Endothelial cell of umbilical vein (primary cell): ENCODE data around the gene PDE1C. TPM values are rescaled to one million over a fixed set of nuclear protein-coding genes. Genes with fewer than 3 reads are reported as not detected.

Experiments used
- BruUV-seq: library from RNA; stranded (reverse); fragments of 400-500 nt; replicated peaks from 2 replicates; lab custom pipeline; 2021; lab: Mats Ljungman, UMichigan
- CTCF ChIA-PET: fragments of 300-600, 350-600 bp; sonication (Branson Sonifier 250); formaldehyde crosslinking; loops from one replicate; lab custom pipeline; 2021; ENCODE audit warnings: antibody characterized with exemption, inconsistent platforms; lab: Charles Lee
- POLR2A ChIA-PET: fragments of 300-600, 350-600 bp; sonication (Branson Sonifier 250); formaldehyde crosslinking; loops from one replicate; lab custom pipeline; 2021; ENCODE audit warnings: antibody characterized with exemption, inconsistent platforms; lab: Charles Lee
- DNase-seq: peaks from one replicate; pipeline ENCODE4 v3.0.0-alpha.2; 2011; ENCODE audit warnings: low read depth, low spot score
- FAIRE-seq: peaks from 2 replicates; lab custom pipeline; 2011; peaks lifted over from hg19 to GRCh38; lab: Jason Lieb, UNC
- H2AFZ ChIP-seq: 2 replicates; pipeline ENCODE4 v1.6.0; 2012; ENCODE audit warnings: low read depth, low read length, control low read depth, inconsistent platforms
- H3K27ac ChIP-seq: 2 replicates; pipeline ENCODE4 v1.5.1; 2011; ENCODE audit warnings: low read depth, mild to moderate bottlenecking, control low read depth, low read length, moderate library complexity; ENCODE audit not compliant: insufficient read depth
- H3K27me3 ChIP-seq, 2 experiments: 2 replicates each; pipeline versions ENCODE4 v1.6.0 to v1.6.1; 2011; ENCODE audit warnings: low read length in 2 of 2, mixed read lengths in 1 of 2; ENCODE audit not compliant: control insufficient read depth in 2 of 2, insufficient read depth in 2 of 2
- H3K36me3 ChIP-seq, 2 experiments: 2 replicates in 1 of 2; 3 replicates in 1 of 2; pipeline ENCODE4 v1.5.1; 2011; ENCODE audit warnings: low read length in 2 of 2, mild to moderate bottlenecking in 1 of 2, moderate library complexity in 1 of 2; ENCODE audit not compliant: control insufficient read depth in 2 of 2, insufficient read depth in 2 of 2; ENCODE audit errors: extremely low read depth in 1 of 2
- H3K4me1 ChIP-seq: 3 replicates; pipeline ENCODE4 v1.5.1; 2011; ENCODE audit warnings: mild to moderate bottlenecking, low read length; ENCODE audit not compliant: control insufficient read depth, insufficient read depth; ENCODE audit errors: extremely low read depth
- H3K4me2 ChIP-seq: 2 replicates; pipeline ENCODE4 v1.6.1; 2011; ENCODE audit warnings: low read length, control low read depth, mixed read lengths; ENCODE audit not compliant: insufficient read depth
- H3K4me3 ChIP-seq, 3 experiments: fragments of 200-600 bp in 1 of 3; sonication (generic), shearing (Covaris generic) in 1 of 3; replicated peaks in 1 of 3; 2 replicates each; pipeline ENCODE4 v1.5.1; 2011 to 2016; ENCODE audit warnings: control low read depth in 3 of 3, low read length in 3 of 3, mild to moderate bottlenecking in 2 of 3, inconsistent platforms in 1 of 3, low read depth in 1 of 3, moderate library complexity in 1 of 3; ENCODE audit not compliant: insufficient read depth in 1 of 3
- H3K79me2 ChIP-seq: 2 replicates; pipeline ENCODE4 v1.6.0; 2012; ENCODE audit warnings: low read length, inconsistent platforms; ENCODE audit not compliant: control insufficient read depth, insufficient read depth
- H3K9ac ChIP-seq: replicated peaks from 2 replicates; pipeline ENCODE3; 2011; ENCODE audit warnings: low read length, control low read depth; ENCODE audit not compliant: insufficient read depth; ENCODE audit errors: extremely low read depth
- H3K9me1 ChIP-seq: replicated peaks from 3 replicates; pipeline ENCODE4 v1.6.0; 2011; ENCODE audit warnings: mild to moderate bottlenecking, low read length; ENCODE audit not compliant: control insufficient read depth, insufficient read depth; ENCODE audit errors: extremely low read depth
- H3K9me3 ChIP-seq: replicated peaks from 2 replicates; pipeline ENCODE4 v1.5.1; 2012; ENCODE audit warnings: low read length, inconsistent platforms; ENCODE audit not compliant: control insufficient read depth, insufficient read depth
- H4K20me1 ChIP-seq: replicated peaks from 2 replicates; pipeline ENCODE3; 2011; ENCODE audit warnings: mild to moderate bottlenecking, low read length; ENCODE audit not compliant: control insufficient read depth, insufficient read depth; ENCODE audit errors: extremely low read depth
- CTCF ChIP-seq, 2 donors: IDR thresholded peaks; 1 replicate in 1 of 2; 2 replicates in 1 of 2; pipeline ENCODE4 v1.5.1; 2011; ENCODE audit warnings: low read length in 2 of 2, mild to moderate bottlenecking in 2 of 2, moderate library complexity in 2 of 2, control low read depth in 1 of 2, inconsistent platforms in 1 of 2, low read depth in 1 of 2; ENCODE audit not compliant: insufficient read depth in 1 of 2; ENCODE audit errors: extremely low read depth in 1 of 2
- FOS ChIP-seq: IDR thresholded peaks from 2 replicates; pipeline ENCODE4 v1.6.1; 2011; ENCODE audit warnings: mild to moderate bottlenecking, low read length, moderate library complexity, borderline replicate concordance; ENCODE audit not compliant: insufficient read depth
- MYC ChIP-seq: IDR thresholded peaks from one replicate; pipeline ENCODE4 v1.6.1; 2011; ENCODE audit warnings: mild to moderate bottlenecking, low read depth, low read length
- POLR2A ChIP-seq: IDR thresholded peaks from 2 replicates; pipeline ENCODE4 v1.6.1; 2012; ENCODE audit warnings: low read depth, mild to moderate bottlenecking, control low read depth, low read length
- POLR2AphosphoS5 ChIP-seq: IDR thresholded peaks from 2 replicates; pipeline ENCODE4 v1.6.1; 2012; ENCODE audit warnings: low read depth, mild to moderate bottlenecking, control low read depth, low read length, moderate library complexity; ENCODE audit not compliant: insufficient read depth
- dilution Hi-C: fragments of 300-500 bp; cut with MboI; formaldehyde crosslinking; loops from one replicate; pipeline ENCODE4 v1.15.0; 2019; ENCODE audit warnings: low sequenced_read_pairs; ENCODE audit not compliant: extremely low pct_ligation_motif_present
- intact Hi-C: fragments of 100-400 bp; cut with micrococcal nuclease; formaldehyde crosslinking; loops from one replicate; pipeline ENCODE4 v1.10.0; 2022
- polyA plus RNA-seq, 4 experiments: library from polyadenylated mRNA; depleted of rRNA in 3 of 4; stranded (reverse) in 3 of 4; unstranded in 1 of 4; fragments of >200 nt; gene quantifications; 2 replicates each; pipeline versions ENCODE4 v1.2.1 to v1.2.3, GENCODE V29; 2011 to 2012; ENCODE audit warnings: missing spikeins in 1 of 4
- total RNA-seq: library from RNA; stranded (reverse); gene quantifications from 2 replicates; pipeline ENCODE4 v1.2.3, GENCODE V29; 2021

The PDE1C gene
- total and polyA plus RNA-seq, 2 donors (not counting 3 experiments of a cell fraction or from before 2014, with no cell fraction given), result 0.90 to 3.1 TPM

GRCh38 chr7:31874631-31875386 lies 195.4 kb downstream of the PDE1C start:
- no peaks in the 10 kb centered on the region for H3K9me1 ChIP-seq
- FAIRE-seq (peak; percentile 50), DNase-seq (no peak)
- peak overlapping the region; percentile 79 for H3K27ac ChIP-seq
- ChIA-PET POLR2A (no interaction called here), CTCF (interaction anchor here (0.9 to 1.0 kb wide), 2 partner anchors 9 kb away, joined by 3 read pairs; no protein-coding TSS in a partner anchor)
- dilution Hi-C loops (no loop called here), intact Hi-C loops (no loop called here)
- peak overlapping the region; percentile 88 for H2AFZ ChIP-seq
- no peaks in the 10 kb centered on the region for H3K27me3 ChIP-seq
- H4K20me1 ChIP-seq, result no peaks in the 10 kb centered on the region
- peaks cover 14% of the 10 kb centered on the region for H3K4me1 ChIP-seq
- no peak overlapping the region for H3K9ac ChIP-seq
- TF ChIP-seq POLR2AphosphoS5, result no peak
- no peak for TF ChIP-seq CTCF (IDR thresholded peaks at IDR 0.05; ENCODE audit: extremely low read depth in 1 of 2, insufficient read depth in 1 of 2, low read depth in 1 of 2, low read length in 2 of 2)
- no peak for TF ChIP-seq MYC
- no peak for TF ChIP-seq FOS
- no peak for TF ChIP-seq POLR2A
- no peaks in the 10 kb centered on the region for H3K79me2 ChIP-seq
- BruUV-seq, result TSS peak; percentile 78
- H3K36me3 ChIP-seq, result no peaks in the 10 kb centered on the region
- H3K4me2 ChIP-seq, result peak overlapping the region; percentile 85
- H3K9me3 ChIP-seq, result no peaks in the 10 kb centered on the region
- H3K4me3 ChIP-seq, result no peak overlapping the region
